Adrenal gland (tissue), 12 donors: ENCODE data around the gene CTCF. TPM values are rescaled to one million over a fixed set of nuclear protein-coding genes. Genes with fewer than 3 reads are reported as not detected.

Source experiments
- DNase-seq, 7 donors: peaks; one replicate each; pipeline ENCODE4 v3.0.0-alpha.2; 2019 to 2020
- H3K27ac ChIP-seq, 5 donors: fragments of 200-600 bp; sonication (generic) in 4 of 5; 1 replicate in 3 of 5; 2 replicates in 2 of 5; pipeline versions ENCODE4 v1.5.1 to v1.8.0; 2016 to 2020; ENCODE audit warnings: mild to moderate bottlenecking in 1 of 5
- H3K27me3 ChIP-seq: fragments of 200-600 bp; 2 replicates; pipeline ENCODE4 v1.8.0; 2021
- H3K36me3 ChIP-seq, 2 donors: fragments of 200-600 bp; replicated peaks in 1 of 2; 1 replicate in 1 of 2; 2 replicates in 1 of 2; pipeline versions ENCODE4 v1.5.1 to v1.8.0; 2018 to 2022
- H3K4me1 ChIP-seq, 2 donors: fragments of 200-600 bp; replicated peaks in 1 of 2; 1 replicate in 1 of 2; 2 replicates in 1 of 2; pipeline versions ENCODE4 v1.5.1 to v1.8.0; 2018 to 2021
- H3K4me3 ChIP-seq, 4 donors: fragments of 200-600 bp; sonication (generic) in 3 of 4; one replicate each; pipeline ENCODE4 v1.5.1; 2016 to 2018
- H3K9me3 ChIP-seq, 3 donors: fragments of 200-600 bp; sonication (generic) in 1 of 3; replicated peaks in 1 of 3; 1 replicate in 2 of 3; 2 replicates in 1 of 3; pipeline versions ENCODE4 v1.5.1 to v1.8.0; 2016 to 2021
- POLR2A ChIP-seq, 2 donors: fragments of 450-650 bp; IDR thresholded peaks; one replicate each; pipeline ENCODE4 v1.6.1; 2017; ENCODE audit warnings: antibody characterized with exemption in 2 of 2, mild to moderate bottlenecking in 2 of 2, moderate library complexity in 1 of 2
- WGBS, 4 donors: extraction: QIAGEN DNeasy Blood & Tissue Kit in 2 of 4; methylation state at CpG; one replicate each; pipeline versions ENCODE4 v1.1.5 to v1.1.7; 2013 to 2017; 5-methylcytosine and 5-hydroxymethylcytosine counted together
- intact Hi-C, 2 donors: fragments of 100-400 bp; cut with DNase I; formaldehyde crosslinking; loops; one replicate each; pipeline versions ENCODE4 v1.14.1 to v1.15.0; 2022 to 2023
- polyA plus RNA-seq, 3 donors: library from polyadenylated mRNA; stranded (reverse); fragments of 200-250 nt in 2 of 3; fragments of 350-450 nt in 1 of 3; fragmentation: Illumina TruSeq in 1 of 3; extraction: RNeasy Lipid Tissue Mini Kit (QIAGEN cat#74804) in 1 of 3; gene quantifications; one replicate each; pipeline ENCODE4 v1.2.3, GENCODE V29; 2013 to 2014
- total RNA-seq, 9 donors: library from RNA; depleted of rRNA in 4 of 9; stranded (reverse); fragments of >200 nt in 4 of 9; fragments of 120-200 nt in 1 of 9; fragmentation: NEBNext Ultra II Directional in 1 of 9; extraction: Animal tissue kit (Norgen Biotek cat#: 25700) in 1 of 9; gene quantifications; one replicate each; pipeline versions ENCODE4 v1.1.0 to v1.2.4, GENCODE V29; 2013 to 2023
- TF ChIP-seq, protein P1 (sequence below), 6 experiments: fragments of 450-650 bp in 4 of 6; fragments of 200-600 bp in 2 of 6; sonication (generic) in 1 of 6; IDR thresholded peaks; 1 replicate in 5 of 6; 2 replicates in 1 of 6; pipeline versions ENCODE4 v1.5.1 to v1.8.0; 2016 to 2021; ENCODE audit warnings: antibody characterized with exemption in 6 of 6, mild to moderate bottlenecking in 2 of 6, moderate library complexity in 1 of 6
- donor health status: healthy with polysubstance abuse.
- donor health status: Bipolar disorder and iron deficiency.
- donor health status: DM: yes; HTN: yes; CAD: no.
- donor health status: DM: no; HTN: no; CAD: no.
- donor health status: DM: no; HTN: no; CAD: no.
- donor health status: DM: yes; HTN: yes; CAD: no.

CTCF gene
- total and polyA plus RNA-seq, 12 donors, result 18.4 to 53.5 (median 29.9) TPM

DNA sequence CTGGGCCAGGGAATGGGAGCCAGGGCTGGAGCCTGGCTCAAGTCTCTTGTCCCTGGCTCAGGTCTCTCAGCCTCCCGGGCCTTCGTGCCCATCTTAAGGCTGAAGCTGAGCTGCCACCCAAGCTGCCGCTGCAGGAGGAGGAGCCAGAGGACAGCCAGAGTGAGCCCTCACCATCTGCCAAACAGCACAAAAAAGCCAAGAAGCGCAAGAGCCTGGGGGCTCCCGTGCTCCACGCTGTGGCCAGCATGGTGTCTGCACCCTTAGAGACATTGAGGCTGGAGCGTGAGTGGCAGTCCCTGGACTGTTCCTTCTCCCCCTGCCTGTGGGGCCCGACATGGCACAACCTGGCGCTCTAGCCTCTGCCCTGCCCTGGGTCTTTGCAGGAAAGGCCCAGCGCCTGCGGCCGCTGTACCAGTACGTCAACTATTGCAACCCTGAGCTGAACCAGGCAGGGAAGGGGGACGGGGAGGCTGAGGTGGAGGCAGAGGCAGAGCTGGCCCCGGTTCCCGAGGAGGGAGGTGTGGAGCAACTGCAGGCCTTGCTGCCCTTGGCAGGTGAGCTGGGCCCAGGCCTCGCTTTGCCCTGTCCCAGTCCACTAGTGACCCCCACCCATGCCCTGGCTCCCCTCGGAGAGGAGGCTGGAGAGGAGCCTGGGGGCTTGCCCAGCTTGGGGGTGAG is 105.6 kb downstream of the CTCF start:
- DNase-seq, result peak; percentile 84 to 98 (median 94)
- intact Hi-C loops, result loop anchor here in 1 of 2 donors (5.0 kb wide), 1 partner anchor 134 kb away; no protein-coding TSS in a partner anchor
- H3K36me3 ChIP-seq, result peaks cover 0 to 2% of the 10 kb centered on the region in 2 donors
- peaks cover 10 to 32% of the 10 kb centered on the region in 2 donors for H3K4me1 ChIP-seq
- no peaks in the 10 kb centered on the region for H3K9me3 ChIP-seq
- H3K27me3 ChIP-seq, result no peaks in the 10 kb centered on the region
- peak in 1 of 2 donors; percentile 55 for TF ChIP-seq POLR2A (IDR thresholded peaks at IDR 0.05)
- TF ChIP-seq, protein P1, sequence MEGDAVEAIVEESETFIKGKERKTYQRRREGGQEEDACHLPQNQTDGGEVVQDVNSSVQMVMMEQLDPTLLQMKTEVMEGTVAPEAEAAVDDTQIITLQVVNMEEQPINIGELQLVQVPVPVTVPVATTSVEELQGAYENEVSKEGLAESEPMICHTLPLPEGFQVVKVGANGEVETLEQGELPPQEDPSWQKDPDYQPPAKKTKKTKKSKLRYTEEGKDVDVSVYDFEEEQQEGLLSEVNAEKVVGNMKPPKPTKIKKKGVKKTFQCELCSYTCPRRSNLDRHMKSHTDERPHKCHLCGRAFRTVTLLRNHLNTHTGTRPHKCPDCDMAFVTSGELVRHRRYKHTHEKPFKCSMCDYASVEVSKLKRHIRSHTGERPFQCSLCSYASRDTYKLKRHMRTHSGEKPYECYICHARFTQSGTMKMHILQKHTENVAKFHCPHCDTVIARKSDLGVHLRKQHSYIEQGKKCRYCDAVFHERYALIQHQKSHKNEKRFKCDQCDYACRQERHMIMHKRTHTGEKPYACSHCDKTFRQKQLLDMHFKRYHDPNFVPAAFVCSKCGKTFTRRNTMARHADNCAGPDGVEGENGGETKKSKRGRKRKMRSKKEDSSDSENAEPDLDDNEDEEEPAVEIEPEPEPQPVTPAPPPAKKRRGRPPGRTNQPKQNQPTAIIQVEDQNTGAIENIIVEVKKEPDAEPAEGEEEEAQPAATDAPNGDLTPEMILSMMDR (IDR thresholded peaks at IDR 0.05), result peak; percentile 66 to 98 (median 96)
- peak overlapping the region in 4 of 5 donors; percentile 77 to 91 (median 86) for H3K27ac ChIP-seq
- WGBS, 4 donors, result 11 to 43% (median 19%) methylated on average over 3 to 18 of the region's 18 CpGs
- H3K4me3 ChIP-seq, result peak overlapping the region in 1 of 4 donors; percentile 65

DNA sequence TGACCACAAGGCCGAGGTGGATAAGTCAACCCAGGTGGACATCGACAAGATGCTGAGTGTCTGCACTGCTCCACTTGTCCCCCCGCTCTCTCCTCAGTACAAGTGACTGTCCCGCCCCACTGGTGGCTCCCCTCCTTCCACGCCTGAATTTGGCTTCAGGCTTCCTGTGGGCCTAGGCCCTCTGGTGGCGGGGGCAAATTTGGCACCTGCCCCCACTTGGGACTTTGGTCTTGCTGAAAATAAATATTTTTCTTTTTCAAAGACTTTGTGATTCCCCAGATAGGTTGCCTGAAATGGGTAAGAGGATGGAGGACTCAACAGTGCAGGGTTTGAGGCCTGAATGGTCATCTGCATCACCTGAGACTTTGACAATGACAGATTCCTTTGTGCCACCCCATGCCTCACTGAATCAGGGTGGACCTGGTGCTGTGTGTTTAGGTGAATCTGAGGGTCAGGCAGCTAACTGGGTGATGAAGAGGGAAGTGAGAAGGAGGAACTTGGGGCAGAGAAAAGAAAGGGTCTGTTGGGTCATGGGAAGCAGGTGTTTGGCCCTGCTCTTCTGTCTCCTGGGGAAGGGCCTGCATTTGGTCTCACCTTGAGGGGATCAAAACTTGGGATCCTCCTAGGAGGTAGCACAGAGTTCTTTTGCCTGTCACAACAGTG is 106.3 kb downstream of the CTCF start:
- peaks cover 15 to 39% of the 10 kb centered on the region in 2 donors for H3K4me1 ChIP-seq
- 84 to 93% (median 89%) methylated on average over 6 of the region's 6 CpGs for WGBS, 4 donors
- H3K9me3 ChIP-seq, result no peaks in the 10 kb centered on the region
- no peak for TF ChIP-seq POLR2A (IDR thresholded peaks at IDR 0.05)
- TF ChIP-seq, protein P1 (IDR thresholded peaks at IDR 0.05), result no peak
- no peak for DNase-seq
- H3K27me3 ChIP-seq, result no peaks in the 10 kb centered on the region
- no peak overlapping the region for H3K4me3 ChIP-seq
- intact Hi-C loops, result loop anchor here in 1 of 2 donors (5.0 kb wide), 1 partner anchor 134 kb away; no protein-coding TSS in a partner anchor
- peak overlapping the region in 2 of 5 donors; percentile 85 to 91 for H3K27ac ChIP-seq
- H3K36me3 ChIP-seq, result no peaks in the 10 kb centered on the region

DNA sequence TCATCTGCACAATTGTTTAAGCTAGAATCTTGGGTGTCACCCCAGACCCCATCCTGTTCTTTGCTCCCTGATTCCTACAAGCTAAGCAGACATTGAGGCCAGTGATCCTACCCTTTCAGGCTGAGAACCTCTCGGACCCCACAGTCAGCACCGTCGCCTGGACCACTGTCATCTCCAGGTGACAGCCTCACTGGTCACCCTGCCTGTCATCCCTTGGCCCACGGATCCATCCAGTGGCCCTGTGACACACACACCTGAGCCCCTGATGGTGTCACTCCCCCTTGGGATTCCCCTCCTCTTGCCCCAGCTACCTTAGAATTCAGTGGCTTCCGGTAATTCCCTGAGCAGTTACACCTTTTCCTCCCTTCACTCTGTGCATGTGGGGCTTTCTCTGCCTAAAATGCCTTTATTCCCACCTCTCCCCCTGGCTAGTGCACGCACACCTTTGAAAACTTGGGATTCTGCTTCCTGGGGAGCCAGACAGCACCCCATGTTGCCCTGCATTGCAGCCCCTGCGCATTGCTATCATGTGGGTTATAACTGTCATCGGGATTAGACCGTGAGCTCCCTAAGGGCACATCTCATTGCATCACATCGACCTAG is 107.3 kb downstream of the CTCF start:
- Histone ChIP-seq H3K36me3 (no peaks in the 10 kb centered on the region), H3K4me3 (no peak overlapping the region), H3K9me3 (no peaks in the 10 kb centered on the region), H3K27me3 (no peaks in the 10 kb centered on the region), H3K27ac (no peak overlapping the region), H3K4me1 (peaks cover 21 to 47% of the 10 kb centered on the region in 2 donors)
- no peak for DNase-seq
- WGBS, 4 donors, result 84 to 91% (median 88%) methylated on average over 7 to 10 of the region's 10 CpGs
- intact Hi-C loops, result loop anchor here (5.0 to 10.0 kb wide), 5 partner anchors 133 to 365 kb away; no protein-coding TSS in a partner anchor
- no peak for TF ChIP-seq POLR2A (IDR thresholded peaks at IDR 0.05)
- TF ChIP-seq, protein P1 (IDR thresholded peaks at IDR 0.05), result no peak

DNA sequence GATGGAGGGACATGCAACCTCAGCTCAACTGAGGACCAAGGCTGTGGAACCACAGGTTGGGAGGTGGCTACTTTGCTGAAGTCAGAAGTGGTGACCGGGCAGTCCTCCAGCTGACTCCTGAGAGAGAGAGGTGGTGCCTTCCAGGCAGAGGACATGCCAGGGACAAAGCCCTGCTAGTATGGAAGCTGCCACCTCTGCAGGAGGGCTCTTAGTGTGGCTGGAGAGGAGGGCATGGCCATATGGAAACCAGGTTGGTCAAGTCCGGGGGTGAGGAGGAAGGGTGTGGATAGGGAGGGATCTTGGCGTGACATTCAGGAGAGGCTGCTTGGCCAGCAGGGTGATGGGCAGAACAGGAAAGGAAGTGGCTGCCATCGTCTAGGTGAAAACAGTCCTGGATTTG is 110.0 kb downstream of the CTCF start:
- peaks cover 0 to 9% of the 10 kb centered on the region in 2 donors for H3K36me3 ChIP-seq
- TF ChIP-seq POLR2A (IDR thresholded peaks at IDR 0.05), result no peak
- TF ChIP-seq, protein P1 (IDR thresholded peaks at IDR 0.05), result no peak
- H3K4me3 ChIP-seq, result no peak overlapping the region
- intact Hi-C loops, result loop anchor here (5.0 to 10.0 kb wide), 4 partner anchors 142 to 362 kb away; no protein-coding TSS in a partner anchor
- no peaks in the 10 kb centered on the region for H3K27me3 ChIP-seq
- DNase-seq, result peak in 3 of 7 donors; percentile 53 to 67 (median 59)
- peak overlapping the region in 2 of 5 donors; percentile 72 to 87 for H3K27ac ChIP-seq
- 30 to 35% (median 31%) methylated on average over 4 of the region's 4 CpGs for WGBS, 4 donors
- no peaks in the 10 kb centered on the region for H3K9me3 ChIP-seq
- H3K4me1 ChIP-seq, result peaks cover 17 to 35% of the 10 kb centered on the region in 2 donors
